Endometrial microvascular endothelial cells (primary cell): Measurements from ENCODE around the gene FAM184B. TPM values are rescaled to one million over a fixed set of nuclear protein-coding genes. Genes with fewer than 3 reads are reported as not detected.

Experiments used
- in situ Hi-C: cut with HindIII; loops from 2 replicates; pipeline ENCODE4 v1.10.0; 2017; ENCODE audit warnings: low sequenced_read_pairs, low pct_unique_long_range_greater_than_20kb; ENCODE audit errors: inconsistent ontology term
- total RNA-seq: library from RNA; depleted of rRNA; stranded (reverse); fragments of >200 nt; gene quantifications from one replicate; pipeline ENCODE4 v1.2.3, GENCODE V29; 2015; ENCODE audit errors: inconsistent ontology term

FAM184B gene
- not detected for total RNA-seq

DNA sequence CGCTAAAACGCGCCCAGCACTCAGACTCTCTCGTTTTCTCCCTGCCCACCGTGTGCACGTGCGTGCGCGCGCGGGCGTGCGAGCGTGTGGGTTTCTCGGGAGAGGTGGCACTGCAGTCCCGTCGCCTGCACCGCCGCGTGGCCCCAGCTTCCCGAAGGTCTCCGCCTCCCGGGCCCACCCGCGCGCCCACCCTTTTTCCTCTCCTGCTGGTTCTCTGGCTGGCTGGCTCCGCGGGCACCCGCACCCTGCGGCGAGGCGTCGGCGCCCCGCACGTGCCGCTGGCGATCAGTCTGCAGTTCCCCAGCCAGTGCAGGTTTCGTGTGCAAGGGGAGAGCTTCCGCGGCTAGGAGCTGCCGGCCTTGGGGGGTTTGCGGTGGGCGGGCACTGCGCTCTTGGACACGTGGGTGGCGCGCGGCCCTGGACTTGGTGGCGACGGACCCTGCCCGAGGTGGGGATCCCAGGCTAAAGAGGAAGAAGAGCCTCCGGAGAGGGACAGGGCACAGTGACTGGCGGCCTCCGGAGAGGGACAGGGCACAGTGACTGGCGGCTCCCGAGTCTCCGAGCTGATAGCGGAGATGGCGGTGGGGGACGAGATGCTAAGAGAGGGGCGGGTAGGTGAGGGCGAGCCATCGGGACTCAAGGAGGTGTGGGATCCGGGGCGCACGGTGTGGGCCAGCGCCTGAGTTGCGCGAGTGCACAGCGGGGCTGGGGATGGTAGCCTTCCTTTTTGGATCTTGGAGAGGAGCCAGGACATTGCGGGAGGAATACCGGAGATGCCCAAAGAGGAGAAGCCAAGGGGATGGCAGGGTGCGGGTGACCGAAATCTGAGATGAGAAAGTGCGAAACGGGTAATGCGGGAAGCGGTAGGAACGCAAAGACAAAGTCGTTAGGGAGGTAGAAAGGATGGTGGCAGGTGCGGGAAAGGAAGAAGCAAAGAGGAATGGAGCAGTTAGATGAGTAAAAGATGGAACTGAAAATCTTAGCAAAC lies at the start of gene FAM184B:
TSS of gene FAM184B (minus strand) at position 322 of the 988 bp plus-strand sequence. CDS start 322 bp downstream, outside the sequence.
- in situ Hi-C loops, result no loop called here

DNA sequence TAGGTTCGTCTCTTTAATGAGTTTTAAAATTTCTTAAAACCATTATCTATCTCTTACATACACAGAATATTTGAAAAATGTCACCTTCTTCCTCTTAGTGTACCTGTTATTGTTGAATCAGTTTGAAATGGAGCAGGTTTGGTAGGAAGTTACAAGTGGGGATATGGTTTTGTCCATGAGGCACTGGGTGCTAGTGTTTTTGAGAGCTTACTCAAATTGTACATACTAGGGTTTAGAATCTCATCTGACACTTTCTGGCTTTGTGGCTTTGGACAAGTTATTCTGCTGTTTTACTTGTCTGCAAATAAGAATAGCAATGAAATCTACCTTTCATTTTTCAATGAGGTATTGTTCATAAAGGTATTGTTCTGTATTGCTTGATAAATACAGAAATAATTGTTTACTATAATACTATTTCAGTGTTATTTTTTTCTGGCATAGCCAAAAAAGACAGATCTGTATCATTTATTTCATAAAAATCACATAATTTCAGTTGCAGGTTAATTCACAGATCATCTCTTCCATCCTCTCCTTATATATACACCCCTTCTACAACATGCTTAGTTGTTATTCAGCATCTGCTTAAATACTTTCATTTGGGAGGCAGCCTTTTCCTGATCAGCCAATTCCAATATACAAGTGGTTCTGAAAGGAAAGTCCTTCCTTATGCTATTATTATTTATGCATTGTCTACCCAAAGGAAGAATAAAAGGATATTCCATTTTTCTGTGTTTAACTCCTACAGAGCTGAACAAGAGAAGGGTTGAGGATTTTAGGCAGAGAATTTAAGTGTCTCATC lies 42.6 kb upstream of the FAM184B start:
- in situ Hi-C loops, result no loop called here

DNA sequence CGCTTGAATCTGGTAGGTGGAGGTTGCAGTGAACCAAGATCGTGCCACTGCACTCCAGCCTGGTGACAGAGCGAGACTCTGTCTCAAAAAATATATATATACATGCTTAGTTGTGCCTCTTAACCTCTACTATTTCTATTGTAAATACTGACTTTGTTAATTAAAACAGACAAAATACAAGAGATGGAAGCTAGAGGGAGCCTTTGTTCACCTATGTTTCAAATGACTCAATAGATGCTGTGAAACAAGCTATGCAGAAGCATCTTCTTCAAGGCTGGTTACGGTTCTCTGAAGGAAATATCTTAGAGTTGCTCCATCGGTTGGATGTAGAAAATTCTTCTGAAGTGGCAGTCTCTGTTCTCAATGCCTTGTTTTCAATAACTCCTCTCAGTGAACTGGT lies 35.6 kb upstream of the FAM184B start:
- in situ Hi-C loops, result loop anchor here (10.0 kb wide), 1 partner anchor 548 kb away; no protein-coding TSS in a partner anchor

DNA sequence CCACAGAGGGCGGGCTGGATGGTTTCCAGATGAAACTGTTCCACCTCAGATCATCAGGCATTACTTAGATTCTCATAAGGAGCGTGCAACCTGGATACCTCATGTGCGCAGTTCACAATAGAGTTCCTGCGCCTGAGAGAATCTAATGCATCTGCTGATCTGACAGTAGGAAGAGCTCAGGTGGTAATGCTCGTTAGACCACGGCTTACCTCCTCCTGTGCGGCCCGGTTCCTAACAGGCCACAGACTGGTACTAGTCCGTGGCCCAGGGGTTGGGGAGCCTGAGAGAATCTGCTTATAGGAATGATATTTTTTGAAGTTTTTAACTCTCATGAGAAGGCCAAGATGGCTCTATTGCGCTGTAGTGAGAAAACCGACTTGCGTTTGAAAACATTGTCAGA lies 34.7 kb upstream of the FAM184B start:
- in situ Hi-C loops, result loop anchor here (10.0 kb wide), 1 partner anchor 549 kb away; no protein-coding TSS in a partner anchor

DNA sequence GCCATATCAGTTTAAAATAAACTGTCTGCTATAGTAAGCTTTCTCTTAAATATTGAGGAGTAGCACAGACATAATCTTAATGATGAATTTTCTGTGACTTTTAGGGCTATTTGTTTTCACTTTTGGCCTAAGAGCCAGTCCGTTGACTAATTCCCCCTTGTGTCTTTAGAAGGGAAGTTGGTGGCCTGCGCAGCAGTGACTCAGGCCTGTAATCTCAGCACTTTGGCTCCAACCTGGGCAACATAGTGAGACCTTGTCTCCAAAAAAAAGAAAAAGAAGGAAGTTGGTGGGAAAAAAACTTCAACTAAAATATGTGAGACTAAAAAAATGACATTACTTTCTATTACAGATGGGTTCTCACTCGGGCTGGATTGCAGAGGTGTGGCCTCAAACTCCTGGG lies 32.7 kb upstream of the FAM184B start:
- in situ Hi-C loops, result loop anchor here (10.0 kb wide), 1 partner anchor 551 kb away; no protein-coding TSS in a partner anchor

DNA sequence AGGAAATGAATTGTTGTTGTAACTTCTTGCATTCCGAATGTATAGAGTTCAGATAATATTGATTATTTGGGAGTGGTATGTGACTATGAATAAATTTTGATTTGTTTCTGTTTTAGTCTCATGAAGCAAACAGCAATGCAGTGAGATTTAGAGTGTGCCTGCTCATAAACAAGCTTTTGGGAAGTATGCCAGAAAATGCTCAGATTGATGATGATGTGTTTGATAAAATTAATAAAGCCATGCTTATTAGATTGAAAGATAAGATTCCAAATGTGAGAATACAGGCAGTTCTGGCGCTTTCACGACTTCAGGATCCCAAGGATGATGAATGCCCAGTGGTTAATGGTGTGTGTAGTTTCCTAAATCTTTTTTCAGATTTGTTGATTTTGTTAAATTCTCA lies 31.4 kb upstream of the FAM184B start:
- in situ Hi-C loops, result loop anchor here (10.0 kb wide), 1 partner anchor 552 kb away; no protein-coding TSS in a partner anchor

DNA sequence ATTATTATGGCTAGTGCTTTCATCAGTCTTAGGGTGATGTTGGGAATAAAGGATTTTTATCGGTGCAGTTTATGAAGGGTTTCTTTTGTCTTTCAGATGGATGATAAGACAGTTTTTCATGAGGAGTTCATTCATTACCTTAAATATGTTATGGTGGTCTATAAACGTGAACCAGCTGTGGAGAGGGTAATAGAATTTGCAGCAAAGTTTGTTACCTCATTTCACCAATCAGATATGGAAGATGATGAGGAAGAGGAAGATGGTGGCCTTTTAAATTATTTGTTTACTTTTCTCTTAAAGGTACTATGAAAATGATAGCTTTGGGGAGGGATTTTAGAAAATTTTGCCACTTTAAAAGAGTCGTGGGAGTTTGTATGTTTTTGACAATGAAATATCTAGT lies 30.7 kb upstream of the FAM184B start:
- in situ Hi-C loops, result loop anchor here (10.0 kb wide), 1 partner anchor 553 kb away; no protein-coding TSS in a partner anchor

DNA sequence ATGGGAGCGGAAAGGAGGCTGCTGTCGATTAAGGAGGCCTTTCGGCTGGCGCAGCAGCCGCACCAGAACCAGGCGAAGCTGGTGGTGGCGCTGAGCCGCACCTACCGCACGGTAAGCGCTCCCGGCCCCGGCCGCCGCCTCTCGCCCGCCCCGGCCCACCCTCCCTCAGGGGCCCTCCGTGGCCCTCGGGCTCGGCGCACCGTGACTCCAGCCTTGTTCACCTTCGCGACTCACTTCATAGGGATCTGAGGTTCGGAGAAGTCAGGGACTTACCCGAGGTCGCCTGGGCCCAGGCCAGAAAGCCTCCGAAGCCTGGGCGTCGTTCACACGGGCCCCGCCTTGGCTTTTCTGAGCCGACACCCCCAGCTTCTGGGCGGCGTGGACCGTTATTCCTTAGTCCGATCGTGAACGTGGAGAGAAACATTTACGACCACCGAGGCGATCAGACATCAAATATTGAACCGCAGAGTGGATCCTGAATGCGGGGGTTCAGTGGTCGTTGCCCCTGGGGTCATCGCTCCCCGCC lies 29.7 kb upstream of the FAM184B start:
- in situ Hi-C loops, result loop anchor here (10.0 kb wide), 1 partner anchor 554 kb away; no protein-coding TSS in a partner anchor

DNA sequence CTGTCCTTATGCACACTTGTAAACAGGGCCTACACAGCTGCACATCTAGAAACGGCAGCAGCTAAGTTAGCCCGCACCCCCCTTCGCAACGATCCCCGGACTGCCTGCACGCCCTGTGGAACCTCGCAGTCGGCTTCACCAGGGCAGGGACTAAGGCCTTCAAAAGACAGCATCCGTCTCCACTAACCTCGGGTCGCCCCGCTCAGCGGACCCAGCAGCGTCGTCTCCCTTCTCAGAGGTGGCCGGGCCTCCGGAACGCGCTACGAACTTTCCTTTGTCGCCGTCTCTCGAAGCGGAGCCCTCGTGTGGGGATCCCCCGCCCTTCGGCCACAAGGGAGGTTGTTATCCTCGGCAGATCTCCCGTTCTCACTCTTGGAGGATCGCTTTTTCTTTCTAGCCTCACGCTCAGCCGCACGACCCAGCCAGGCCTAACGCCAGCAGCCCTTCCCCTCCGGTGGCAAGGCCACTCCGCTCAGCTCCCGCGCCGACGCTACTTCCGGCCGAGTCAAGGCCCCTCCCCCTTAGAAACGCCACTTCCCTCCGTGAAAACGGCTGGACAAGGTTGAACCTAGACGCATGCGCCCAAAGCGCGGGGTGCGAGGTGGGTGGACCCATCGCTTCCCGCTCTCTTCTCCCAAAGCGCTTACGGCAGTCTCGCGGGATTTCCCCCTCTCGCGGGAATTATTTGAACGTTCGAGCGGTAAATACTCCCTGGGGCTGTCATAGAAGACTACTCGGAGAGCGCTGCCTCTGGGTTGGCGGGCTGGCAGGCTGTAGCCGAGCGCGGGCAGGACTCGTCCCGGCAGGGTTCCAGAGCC lies 29.0 kb upstream of the FAM184B start, which contains the start of the genes DCAF16 and NCAPG:
TSS of gene DCAF16 (minus strand) at position 498 of the 818 bp plus-strand sequence. CDS start 6,616 bp downstream, outside the sequence.
TSS of gene NCAPG (plus strand) at position 720 of the 818 bp plus-strand sequence. CDS start 99 bp downstream, outside the sequence.
- in situ Hi-C loops, result loop anchor here (10.0 kb wide), 1 partner anchor 554 kb away; no protein-coding TSS in a partner anchor

DNA sequence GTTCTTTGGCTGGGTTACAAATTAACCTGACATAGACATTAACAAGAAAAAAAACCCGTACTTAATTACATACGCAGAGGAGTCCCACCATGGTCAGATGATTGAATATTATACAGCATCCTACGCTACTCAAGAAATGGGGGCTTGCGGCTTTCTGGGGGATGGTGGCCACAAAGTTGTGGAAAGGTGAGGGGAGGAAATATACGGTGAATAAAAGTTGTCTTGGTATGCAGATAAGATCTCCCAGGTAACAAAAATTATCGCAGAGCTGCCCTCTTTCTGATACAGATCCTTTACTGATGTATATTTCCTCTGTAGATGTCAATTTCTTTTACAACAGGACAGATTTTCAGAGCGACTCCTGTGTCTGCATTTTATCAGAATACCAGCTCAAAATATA lies 28.2 kb upstream of the FAM184B start:
- in situ Hi-C loops, result loop anchor here (10.0 kb wide), 1 partner anchor 555 kb away; no protein-coding TSS in a partner anchor

DNA sequence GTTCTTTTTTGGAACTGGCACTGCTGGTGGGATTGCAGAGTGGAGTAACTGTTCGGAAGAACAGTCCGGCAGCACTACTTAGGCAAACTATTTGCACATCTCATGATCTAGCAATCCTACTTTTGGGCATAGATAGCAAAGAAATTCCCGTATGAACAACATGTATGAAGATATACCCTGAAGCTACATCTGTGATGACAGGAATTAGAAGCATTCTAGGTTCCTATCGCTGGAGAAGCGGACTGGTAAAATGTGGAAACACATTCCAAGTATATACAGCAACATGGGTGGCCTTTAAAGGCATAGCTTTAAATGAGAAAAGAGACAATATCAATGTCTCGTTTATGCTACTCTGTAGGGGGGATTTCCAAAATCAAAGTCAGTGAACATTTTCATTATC lies 26.0 kb upstream of the FAM184B start:
- in situ Hi-C loops, result no loop called here

DNA sequence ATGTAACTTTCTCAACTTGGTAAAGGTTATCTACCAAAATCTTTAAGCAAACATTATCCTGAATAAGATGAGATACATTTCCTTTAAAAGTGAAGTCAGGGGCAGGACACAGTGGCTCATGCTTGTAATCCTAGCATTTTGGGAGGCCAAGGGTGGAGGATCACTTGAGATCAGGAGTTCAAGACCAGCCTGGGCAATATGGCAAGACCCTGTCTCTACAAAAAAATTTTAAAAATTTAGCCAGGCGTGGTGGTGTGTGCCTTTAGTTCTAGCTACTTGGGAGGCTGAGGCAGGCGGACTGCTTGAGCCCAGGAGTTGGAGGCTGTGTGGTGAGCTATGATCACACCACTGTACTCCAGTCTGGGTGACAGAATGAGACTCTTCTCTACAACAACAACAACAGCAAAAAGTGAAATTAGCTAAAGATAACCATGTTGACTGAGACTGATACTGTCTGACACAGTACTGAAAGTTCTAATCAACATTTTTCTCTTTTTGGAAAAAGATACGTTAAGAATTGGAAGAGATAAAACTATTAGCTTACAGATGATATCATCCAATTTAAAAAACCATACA lies 24.2 kb upstream of the FAM184B start:
- in situ Hi-C loops, result no loop called here

DNA sequence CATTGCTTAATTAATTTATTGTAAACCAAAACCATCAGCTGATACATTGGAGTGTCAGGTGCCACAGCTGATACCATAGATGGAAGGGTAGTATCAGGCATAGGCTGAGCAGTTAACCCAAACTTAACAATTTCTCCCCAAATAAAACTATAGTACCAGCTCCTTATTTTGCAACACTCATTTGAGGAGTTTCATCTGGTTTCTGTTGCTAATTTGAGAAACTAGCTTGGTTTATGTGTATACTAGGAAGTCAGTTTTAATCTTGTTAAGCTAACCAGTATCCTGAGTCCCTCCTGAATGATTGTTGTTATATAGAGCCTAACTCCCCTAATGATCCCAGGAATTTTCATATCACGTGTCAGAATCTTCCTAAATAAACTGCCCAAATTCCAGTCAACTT lies 16.4 kb upstream of the FAM184B start:
- in situ Hi-C loops, result no loop called here

DNA sequence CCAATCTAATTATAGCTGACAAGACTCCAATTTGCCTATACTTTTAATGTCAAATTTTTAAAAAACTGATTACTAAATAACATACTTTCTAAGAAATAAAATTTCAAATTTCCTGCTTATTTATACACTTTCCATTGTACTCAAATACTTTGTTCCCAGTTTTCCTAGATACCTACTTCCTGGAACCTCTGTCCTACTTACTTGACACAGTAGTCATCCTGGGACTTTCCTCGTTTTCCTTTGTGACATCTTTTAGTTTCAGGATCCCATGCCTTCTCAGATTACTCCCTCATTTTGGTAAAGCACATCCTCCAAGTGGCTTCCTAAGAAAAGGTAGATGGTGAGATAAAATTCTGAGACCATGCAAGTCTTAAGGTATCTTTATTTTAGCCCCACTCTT lies 13.3 kb upstream of the FAM184B start:
- in situ Hi-C loops, result no loop called here

DNA sequence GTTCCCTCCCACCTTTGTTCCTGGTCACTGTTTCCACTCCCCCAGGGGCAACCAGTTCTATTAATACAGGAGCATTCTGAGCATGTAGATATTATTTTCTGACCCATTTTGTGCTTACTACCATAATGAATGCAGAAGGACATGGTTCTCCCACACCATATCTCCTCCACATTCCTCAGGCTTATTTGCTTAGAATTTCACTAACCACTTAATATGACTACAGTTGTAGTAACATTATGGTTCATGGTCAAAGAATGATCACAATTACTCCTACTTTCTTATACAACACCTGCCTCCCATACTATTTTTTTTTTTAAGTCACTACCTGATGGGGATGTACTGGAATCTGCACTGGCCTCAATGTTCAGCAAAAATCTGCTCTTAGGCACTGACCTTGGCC lies 7.5 kb upstream of the FAM184B start:
- in situ Hi-C loops, result no loop called here

DNA sequence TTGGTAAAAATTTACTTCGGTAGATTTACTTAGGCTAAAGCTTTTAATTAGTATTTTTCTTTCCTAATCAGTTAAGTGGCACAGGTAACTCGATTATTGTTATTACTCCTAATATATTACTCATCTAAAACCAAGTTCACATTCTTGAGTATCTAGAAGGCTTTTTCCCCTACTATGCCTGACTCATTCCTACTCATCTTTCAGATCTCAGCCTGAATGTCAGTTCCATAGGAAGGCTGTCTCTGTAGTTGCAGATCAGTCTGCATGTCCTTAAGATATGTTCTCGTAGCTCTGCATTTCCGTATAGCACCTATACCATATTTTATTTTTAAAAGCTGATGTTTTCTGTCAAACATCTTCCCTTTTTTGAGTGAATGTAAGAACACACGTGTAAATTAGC lies 5.9 kb upstream of the FAM184B start:
- in situ Hi-C loops, result no loop called here

DNA sequence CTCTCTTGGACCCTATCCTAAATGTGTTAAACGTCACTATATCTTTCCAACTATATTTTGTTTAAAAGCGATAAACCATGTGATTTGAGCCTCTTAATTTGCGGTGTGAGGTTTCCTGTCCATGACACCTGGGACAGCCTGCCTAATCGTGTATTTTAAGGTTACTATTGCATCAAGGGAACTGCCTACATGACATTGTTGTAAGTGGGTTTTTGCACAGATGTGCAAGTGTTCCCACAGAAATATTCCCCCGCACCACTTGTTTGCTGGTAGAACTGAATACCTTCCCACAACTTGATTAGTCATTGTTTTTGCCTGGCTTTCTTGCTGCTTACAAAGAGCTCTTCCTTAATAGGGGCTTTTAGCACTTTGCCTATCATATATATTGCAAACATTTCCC lies 5.1 kb upstream of the FAM184B start:
- in situ Hi-C loops, result no loop called here

DNA sequence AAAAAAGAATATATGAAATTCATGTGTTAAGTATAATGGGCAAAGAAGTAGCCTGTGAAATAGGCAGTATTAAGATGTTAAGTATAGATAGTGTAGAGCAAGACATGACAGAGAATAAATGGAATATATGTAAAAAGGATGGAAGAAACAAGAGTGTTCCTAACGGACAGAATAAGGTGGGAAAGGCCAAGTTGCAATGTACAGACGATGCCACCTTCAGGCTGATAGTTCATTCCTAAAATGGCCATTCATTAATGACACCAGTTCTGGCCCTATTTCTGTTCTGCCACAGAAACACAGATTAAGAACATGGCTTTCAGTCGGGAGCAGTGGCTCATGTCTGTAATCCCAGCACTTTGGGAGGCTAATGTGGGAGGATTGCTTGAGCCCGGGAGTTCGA lies 4.4 kb upstream of the FAM184B start:
- in situ Hi-C loops, result no loop called here
